Renal cortical epithelial cell (primary cell): ENCODE data around the gene HARS1. TPM values are rescaled to one million over a fixed set of nuclear protein-coding genes. Genes with fewer than 3 reads are reported as not detected.
"Not testable (repeated sequence)": the region's sequence is repeated elsewhere in the genome, so short reads cannot be mapped to it uniquely, and the experiment has no call there.

Source experiments
- DNase-seq: peaks from one replicate; pipeline ENCODE4 v3.0.0-alpha.2; 2011; ENCODE audit warnings: low read depth
- total RNA-seq: library from RNA; depleted of rRNA; stranded (reverse); fragments of >200 nt; gene quantifications from 2 replicates; pipeline ENCODE4 v1.2.3, GENCODE V29; 2014

The HARS1 gene
- total RNA-seq, 1 donor from 2014 or later, result 72.2 TPM

DNA sequence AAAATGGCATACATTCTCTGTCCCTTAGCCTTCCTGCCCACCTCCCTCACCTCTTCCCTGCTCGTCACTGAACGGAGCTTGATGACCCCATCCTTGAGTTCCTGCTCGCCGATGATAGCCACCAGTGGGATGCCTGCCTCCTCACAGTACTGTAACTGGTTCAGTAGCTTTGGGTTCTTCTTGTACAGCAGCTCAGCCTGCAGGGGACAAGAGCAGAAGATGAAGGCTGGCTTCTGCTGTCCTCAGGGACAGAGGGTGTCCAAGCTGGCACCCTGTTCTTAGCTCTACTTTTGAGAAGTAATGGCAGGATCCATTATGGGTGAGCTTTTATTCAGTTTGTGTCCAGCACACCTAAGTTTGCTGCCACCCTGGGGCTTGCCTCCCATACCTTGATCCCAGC, 16.5 kb downstream of the HARS1 start:
- no peak for DNase-seq

GRCh38 chr5:140674211-140674610, 17.0 kb downstream of the HARS1 start:
- DNase-seq, result no peak

- DNase-seq, result no peak
Measured at GRCh38 chr5:140673187-140673976, 17.8 kb downstream of the HARS1 start, which contains the start of gene DND1. Gene DND1 (minus strand): TSS chr5:140673576. CDS start chr5:140673542, 34 bp downstream.

- DNase-seq, result no peak
Measured at GRCh38 chr5:140672455-140673186, 18.5 kb downstream of the HARS1 start.

DNA sequence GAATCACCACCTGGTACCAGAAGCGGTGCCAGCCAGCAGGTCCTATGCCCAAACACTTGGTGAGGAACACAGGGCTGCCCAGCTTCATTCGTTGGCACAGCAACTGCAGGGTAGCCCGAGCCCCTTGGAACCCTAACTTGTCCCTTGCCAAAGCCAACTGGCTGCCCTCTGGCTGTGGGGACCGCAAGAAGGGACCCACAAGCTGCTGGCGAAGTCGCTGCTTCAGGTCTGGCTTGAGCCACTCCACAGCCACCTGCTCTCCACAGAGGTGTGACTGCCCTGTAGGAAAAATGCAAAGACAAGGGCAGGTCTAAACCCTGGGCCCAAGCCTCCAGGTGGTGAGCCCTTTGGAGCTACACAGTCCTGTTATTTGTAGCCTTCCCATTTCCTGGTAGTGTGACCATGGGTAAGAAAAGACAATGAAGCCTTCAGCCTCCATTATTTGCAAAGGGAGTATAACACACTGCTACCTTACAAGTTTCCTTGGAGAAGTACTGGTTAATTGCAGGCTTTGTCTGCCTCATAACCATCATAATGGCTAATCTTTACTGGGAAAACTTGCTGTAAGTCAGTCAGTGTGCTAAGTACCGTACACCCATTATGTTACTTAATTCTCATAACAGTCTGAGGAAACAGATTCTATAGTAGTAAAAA, 19.6 kb downstream of the HARS1 start:
- no peak for DNase-seq

DNA sequence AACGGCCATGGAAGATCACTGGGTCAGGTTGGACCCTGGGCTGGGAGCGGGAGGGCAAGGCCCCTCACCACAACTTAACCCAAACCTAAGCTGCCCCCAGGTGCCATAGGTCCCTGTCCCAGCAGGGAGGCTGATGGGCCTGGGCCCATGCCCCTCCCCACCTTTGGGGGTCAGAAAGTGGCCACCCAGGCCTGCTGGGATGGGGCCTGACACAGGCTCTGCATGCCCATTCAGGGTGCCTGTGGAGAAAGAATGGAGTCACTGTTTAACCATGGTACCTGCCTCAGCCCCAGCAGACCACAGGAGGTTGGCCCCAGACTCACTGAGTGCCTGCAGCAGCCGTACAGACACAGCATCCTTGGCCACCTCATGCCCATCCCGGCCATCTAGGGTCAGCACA, 20.1 kb downstream of the HARS1 start:
- DNase-seq, result not testable (repeated sequence)

GRCh38 chr5:140664359-140665119, 26.6 kb downstream of the HARS1 start, which contains the start of gene WDR55:
Gene WDR55 (plus strand): TSS chr5:140664904. CDS start chr5:140664913, 9 bp downstream.
- DNase-seq, result peak; percentile 86

DNA sequence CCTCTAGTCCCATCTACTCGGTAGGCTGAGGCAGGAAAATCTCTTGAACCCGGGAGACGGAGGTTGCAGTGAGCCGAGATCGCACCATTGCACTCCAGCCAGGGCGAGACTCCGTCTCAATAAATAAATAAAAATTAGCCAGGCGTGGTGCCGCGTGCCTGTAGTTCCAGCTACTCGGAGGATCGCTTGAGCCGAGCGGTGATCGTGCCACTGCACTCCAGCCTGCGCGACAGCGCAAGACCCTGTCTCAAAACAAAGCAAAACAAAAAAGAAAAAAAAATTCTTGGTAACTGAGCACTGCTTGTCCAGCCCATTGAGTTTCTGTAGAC, 27.2 kb downstream of the HARS1 start:
- DNase-seq, result no peak

- not testable (repeated sequence) for DNase-seq
Measured at GRCh38 chr5:140660371-140660770, 30.8 kb downstream of the HARS1 start.

DNA sequence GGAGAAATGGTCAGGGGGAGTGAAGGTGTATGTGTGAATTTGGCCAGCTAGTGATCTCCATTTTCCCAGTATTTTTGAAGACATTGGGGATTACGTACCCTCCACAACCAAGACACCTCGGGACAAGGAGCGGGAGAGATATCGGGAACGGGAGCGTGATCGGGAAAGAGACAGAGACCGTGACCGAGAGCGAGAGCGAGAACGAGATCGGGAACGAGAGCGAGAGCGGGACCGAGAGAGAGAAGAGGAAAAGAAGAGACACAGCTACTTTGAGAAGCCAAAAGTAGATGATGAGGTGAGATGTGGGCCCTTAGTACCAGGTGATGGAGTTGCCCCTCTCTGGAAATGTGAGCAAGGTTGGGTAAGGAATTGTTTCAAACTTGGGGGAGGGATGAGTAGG, 32.3 kb downstream of the HARS1 start:
- DNase-seq, result no peak

DNA sequence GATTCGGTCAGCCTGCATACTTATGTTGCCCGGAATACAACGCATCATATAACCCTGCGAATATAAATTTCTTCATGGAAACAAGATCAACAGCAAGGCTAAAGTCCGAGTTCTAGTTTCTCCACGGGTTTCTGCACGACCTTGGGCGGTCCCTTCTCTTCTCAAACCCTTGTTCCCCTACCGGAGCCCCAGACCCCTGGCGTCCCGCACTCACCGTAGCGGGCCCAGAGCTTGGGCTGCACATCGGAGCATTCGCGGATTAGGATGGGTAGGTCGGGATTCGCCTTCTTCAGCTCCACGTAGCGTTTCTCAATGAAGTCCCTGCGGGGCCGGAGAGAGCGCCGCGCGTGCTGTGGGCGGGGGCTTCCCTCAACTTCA, 44.1 kb downstream of the HARS1 start:
- DNase-seq, result no peak

GRCh38 chr5:140642718-140643117, 48.5 kb downstream of the HARS1 start:
- DNase-seq, result peak; percentile 64

DNA sequence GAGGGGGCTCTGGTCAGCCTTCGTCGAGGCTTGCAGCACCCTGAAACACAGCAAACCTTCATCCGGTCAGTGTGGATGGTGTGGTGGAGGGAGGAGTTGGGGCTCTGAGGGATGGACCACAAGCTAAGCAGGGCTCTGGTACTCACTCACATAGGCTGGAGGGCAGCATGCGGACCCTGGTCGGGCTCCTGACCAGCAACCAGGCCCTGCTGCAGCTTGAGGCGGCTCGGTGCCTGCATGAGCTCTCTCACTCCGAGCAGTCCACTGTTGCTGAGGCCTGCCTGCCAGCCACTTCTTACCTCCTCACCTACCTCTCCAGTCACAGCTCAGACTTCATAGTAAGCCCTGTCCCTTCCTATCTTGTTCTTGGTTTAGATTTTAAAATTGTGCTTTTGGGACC, 49.5 kb downstream of the HARS1 start:
- DNase-seq, result no peak

GRCh38 chr5:140639148-140639981, 51.8 kb downstream of the HARS1 start, which contains the start of gene TMCO6:
Gene TMCO6 (plus strand): TSS chr5:140639451. CDS start chr5:140639528, 77 bp downstream.
- DNase-seq, result peak; percentile 90

DNA sequence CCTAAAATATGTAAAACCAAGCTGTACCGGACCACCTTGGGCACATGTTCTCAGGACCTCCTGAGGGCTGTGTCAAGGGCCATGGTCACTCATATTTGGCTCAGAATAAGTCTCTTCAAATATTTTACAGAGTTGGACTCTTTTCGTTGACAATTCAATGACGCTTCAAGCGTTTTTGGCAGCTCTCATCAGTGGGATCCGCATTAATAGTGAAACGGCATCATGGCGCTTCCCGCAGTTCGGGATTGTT, 52.3 kb downstream of the HARS1 start:
- DNase-seq, result not testable (repeated sequence)

DNA sequence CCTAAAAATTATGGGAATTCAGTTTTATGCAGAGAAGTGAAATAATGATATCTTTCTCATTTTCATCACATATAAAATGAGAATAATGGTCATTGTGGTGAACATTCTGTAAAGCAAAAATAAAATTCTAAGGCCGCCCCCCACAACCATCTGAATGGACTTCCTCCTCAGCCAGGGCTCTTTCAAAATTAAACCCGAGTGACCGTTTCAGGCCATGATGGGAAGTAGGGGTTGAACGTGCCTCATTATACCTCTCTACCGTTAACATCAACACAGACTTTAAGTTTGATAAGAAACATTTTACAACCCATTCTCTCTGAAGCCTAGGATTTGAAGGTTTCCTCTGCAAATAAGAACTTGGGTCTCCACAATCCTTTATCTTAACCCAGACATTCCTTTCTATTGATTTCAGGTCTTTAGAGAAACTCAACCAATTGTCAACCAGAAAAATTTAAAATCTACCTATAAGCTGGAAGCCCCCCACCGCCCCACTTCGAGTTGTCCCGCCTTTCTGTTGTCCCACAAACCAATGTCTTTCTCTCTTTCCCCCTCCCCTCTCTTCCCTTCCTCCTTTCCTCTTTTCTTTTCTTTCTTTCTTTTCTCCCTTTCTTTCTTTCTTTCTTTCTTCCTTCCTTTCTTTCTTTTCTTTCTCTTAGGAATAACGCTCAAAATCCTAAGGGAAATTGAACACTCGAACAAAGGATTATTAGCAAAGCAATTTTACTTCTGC, 53.6 kb downstream of the HARS1 start:
- no peak for DNase-seq

DNA sequence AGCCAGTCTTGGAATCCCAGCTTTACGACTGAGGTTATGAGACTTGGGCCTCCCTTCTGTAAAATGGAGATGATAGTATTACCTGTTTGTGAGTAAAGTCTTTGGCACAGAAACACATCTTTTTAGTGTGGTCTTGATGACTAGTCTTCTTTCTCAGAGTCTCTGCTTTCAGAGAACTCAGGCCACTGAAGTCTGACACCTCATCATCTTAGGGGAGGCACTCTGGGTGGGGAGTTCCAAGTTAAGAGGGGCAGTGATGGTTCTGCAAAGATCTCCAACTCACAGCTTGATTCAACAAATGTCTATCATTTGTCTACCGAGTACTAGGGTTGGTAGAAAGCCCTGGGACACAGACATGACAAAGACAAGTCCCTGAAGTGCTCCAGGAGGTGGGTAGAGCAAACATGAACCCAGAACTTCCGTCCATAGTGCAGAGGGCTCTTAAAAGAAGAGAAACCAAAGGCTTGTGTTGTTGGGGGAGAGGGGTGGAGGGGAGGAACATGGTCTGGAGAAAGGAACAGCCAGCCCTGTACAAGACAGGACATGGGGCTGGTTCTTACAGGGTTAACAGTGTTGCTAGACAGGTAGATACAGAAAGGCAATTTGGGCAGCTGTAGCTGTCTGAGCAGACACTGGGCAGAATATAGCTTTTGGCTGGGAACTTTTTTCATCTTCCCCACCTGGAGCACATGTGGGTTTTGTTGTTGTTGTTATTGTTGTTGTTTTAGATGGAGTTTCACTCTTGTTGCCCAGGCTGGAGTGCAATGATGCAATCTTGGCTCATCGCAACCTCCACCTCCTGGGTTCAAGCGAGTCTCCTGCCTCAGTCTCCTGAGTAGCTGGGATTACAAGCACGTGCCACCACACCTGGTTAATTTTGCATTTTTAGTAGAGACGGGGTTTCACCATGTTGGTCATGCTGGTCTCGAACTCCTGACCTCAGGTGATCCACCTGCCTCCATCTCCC, 55.6 kb downstream of the HARS1 start:
- no peak for DNase-seq

- no peak for DNase-seq
Measured at GRCh38 chr5:140634103-140634502, 57.1 kb downstream of the HARS1 start.

GRCh38 chr5:140633501-140633900, 57.7 kb downstream of the HARS1 start:
- DNase-seq, result no peak
